ENCODE measurements around the gene SLC16A10. TPM values are rescaled to one million over a fixed set of nuclear protein-coding genes. Genes with fewer than 3 reads are reported as not detected.

The SLC16A10 gene
- total and polyA plus RNA-seq, 2 of the 4 experiments (the other 2 are of a cell fraction), result not detected

DNA sequence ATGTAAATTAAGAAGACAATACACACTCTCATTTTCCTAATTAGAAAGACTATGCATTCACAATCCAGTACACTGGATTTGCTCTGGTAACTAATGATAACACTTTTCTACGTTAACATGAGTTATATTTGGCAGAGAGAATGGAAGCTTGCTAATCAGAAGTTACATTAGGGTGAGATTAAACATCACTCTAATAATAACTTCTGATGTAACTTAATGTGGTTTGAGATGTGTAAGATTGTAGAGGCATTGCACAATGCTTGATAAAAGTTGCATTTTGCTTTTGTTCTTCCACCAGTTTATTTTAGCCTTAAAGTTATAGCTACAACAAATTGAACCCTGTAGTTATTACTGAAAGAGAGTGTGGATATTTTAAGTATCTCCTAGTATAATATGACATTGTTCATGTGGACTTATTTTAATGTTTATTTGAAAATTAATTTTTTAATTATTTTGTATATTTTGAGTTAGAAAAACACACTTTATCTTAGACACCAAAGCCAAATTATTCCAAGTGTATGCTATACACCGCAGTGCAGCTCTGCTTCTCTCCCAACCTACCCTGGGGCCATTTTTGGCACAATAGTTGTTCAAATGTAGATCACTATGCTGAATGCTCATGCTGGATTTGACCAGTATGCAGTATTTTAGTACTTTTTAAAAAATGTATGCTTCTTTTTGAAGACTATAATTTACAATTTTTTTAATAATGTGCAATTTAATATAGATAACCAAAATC is 143.2 kb downstream of the SLC16A10 start:
- Histone ChIP-seq H4K8ac (ENCODE audit: low read depth in 2 of 2, low read length in 2 of 2) (peak overlapping the region in 1 of 2 experiments; percentile 51; a peak in 2 of 4 replicates), H3K9me1 (ENCODE audit: insufficient read depth, low read length) (peaks cover 7% of the 10 kb centered on the region; the same call in 1 of the 2 replicates), H3K4me1 (ENCODE audit: control insufficient read depth, insufficient read depth, low read length) (peaks cover 10% of the 10 kb centered on the region), H4K20me1 (ENCODE audit: insufficient read depth, low read length) (no peaks in the 10 kb centered on the region; the same call in 1 of the 2 replicates), H2BK15ac (ENCODE audit: low read depth, low read length) (no peak overlapping the region; the same call in 2 of the 3 replicates), H3K27me3 (ENCODE audit: control insufficient read depth, insufficient read depth, low read length) (no peaks in the 10 kb centered on the region), H3K4me2 (ENCODE audit: low read depth, low read length) (no peak overlapping the region), H4K5ac (ENCODE audit: low read depth, low read length) (peak overlapping the region; percentile 76; the same call in 1 of the 2 replicates), H3K36me3 (ENCODE audit: control insufficient read depth, insufficient read depth, low read length) (no peaks in the 10 kb centered on the region), H2AFZ (replicated peaks; ENCODE audit: low read length, poor library complexity) (no peak overlapping the region), H3K4me3 (ENCODE audit: insufficient read depth, low read depth, low read length) (no peak overlapping the region), H2AK5ac (ENCODE audit: low read depth, low read length) (no peak overlapping the region), H3K23ac (ENCODE audit: low read depth, low read length) (no peak overlapping the region), H3K14ac (replicated peaks; ENCODE audit: low read depth, low read length) (no peak overlapping the region), H3K9me3 (ENCODE audit: control insufficient read depth, insufficient read depth, low read length) (no peaks in the 10 kb centered on the region), H2BK20ac (ENCODE audit: low read depth, low read length) (peak overlapping the region; percentile 58), H4K91ac (ENCODE audit: insufficient read depth, low read depth, low read length) (0 out of 2 replicates have a peak overlapping the region, but pooled peaks have one; percentile 69), H2BK120ac (ENCODE audit: low read depth, low read length) (peak overlapping the region; percentile 66; the same call in 1 of the 2 replicates), H3K56ac (ENCODE audit: extremely low read depth, insufficient read depth, low read length) (no peak overlapping the region), H3K9ac (ENCODE audit: low read depth, low read length) (no peak overlapping the region), H3K4ac (ENCODE audit: low read depth, low read length) (peak overlapping the region; percentile 66), H2AK9ac (replicated peaks; ENCODE audit: low read depth, low read length, poor library complexity) (no peak overlapping the region), H3K79me1 (ENCODE audit: low read depth in 1 of 2, low read length in 2 of 2) (no peaks in the 10 kb centered on the region), H3K18ac (ENCODE audit: low read depth, low read length) (peak overlapping the region; percentile 80), H2BK5ac (ENCODE audit: low read depth, low read length, poor library complexity, severe bottlenecking) (peak overlapping the region; percentile 73), H3K27ac (ENCODE audit: insufficient read depth, low read length) (no peak overlapping the region)
- intact Hi-C loops (cut with micrococcal nuclease), result no loop called here
- WGBS, 2 experiments (ENCODE audit: extremely low coverage in 2 of 2, insufficient read length in 1 of 2), result no CpG with 5 or more reads among the region's 2 CpGs
- dilution Hi-C loops (cut with HindIII; ENCODE audit: low sequenced_read_pairs, unreplicated experiment), result no loop called here
- in situ Hi-C loops (cut with MboI; ENCODE audit: low sequenced_read_pairs), result no loop called here
- ChIA-PET POLR2A (ENCODE audit: unreplicated experiment) (interaction anchor here (0.5 kb wide), 2 partner anchors 44 to 152 kb away, joined by 3 to 8 read pairs; no protein-coding TSS in a partner anchor), CTCF (interaction anchor here (1.2 to 2.5 kb wide), 2 partner anchors 29 to 173 kb away, joined by 3 to 6 read pairs; a partner anchor contains a TSS)
- peak; percentile 7; the same call in 1 of the 2 replicates for ATAC-seq (ENCODE audit: low read depth)
- DNase-seq, result peak; percentile 88
- BruUV-seq (replicated peaks), result no TSS peak
- TF ChIP-seq, protein P1, sequence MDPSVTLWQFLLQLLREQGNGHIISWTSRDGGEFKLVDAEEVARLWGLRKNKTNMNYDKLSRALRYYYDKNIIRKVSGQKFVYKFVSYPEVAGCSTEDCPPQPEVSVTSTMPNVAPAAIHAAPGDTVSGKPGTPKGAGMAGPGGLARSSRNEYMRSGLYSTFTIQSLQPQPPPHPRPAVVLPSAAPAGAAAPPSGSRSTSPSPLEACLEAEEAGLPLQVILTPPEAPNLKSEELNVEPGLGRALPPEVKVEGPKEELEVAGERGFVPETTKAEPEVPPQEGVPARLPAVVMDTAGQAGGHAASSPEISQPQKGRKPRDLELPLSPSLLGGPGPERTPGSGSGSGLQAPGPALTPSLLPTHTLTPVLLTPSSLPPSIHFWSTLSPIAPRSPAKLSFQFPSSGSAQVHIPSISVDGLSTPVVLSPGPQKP (IDR thresholded peaks at IDR 0.05; ENCODE audit: borderline replicate concordance, low read depth, low read length), result no peak
- peak; percentile 100 for TF ChIP-seq CEBPB (IDR thresholded peaks at IDR 0.05; ENCODE audit: low read depth, low read length)
- TF ChIP-seq RAD21 (IDR thresholded peaks at IDR 0.05; ENCODE audit: low read length), result no peak
- no peak for TF ChIP-seq MAZ (IDR thresholded peaks at IDR 0.05; ENCODE audit: borderline replicate concordance, low read depth, low read length)
- no peak for TF ChIP-seq MAFK (IDR thresholded peaks at IDR 0.05; ENCODE audit: low read depth, low read length)
- TF ChIP-seq NFE2L2 (IDR thresholded peaks at IDR 0.05; ENCODE audit: low read depth, low read length), result no peak
- TF ChIP-seq USF2 (IDR thresholded peaks at IDR 0.05; ENCODE audit: low read depth, low read length), result no peak
- TF ChIP-seq, protein P2, sequence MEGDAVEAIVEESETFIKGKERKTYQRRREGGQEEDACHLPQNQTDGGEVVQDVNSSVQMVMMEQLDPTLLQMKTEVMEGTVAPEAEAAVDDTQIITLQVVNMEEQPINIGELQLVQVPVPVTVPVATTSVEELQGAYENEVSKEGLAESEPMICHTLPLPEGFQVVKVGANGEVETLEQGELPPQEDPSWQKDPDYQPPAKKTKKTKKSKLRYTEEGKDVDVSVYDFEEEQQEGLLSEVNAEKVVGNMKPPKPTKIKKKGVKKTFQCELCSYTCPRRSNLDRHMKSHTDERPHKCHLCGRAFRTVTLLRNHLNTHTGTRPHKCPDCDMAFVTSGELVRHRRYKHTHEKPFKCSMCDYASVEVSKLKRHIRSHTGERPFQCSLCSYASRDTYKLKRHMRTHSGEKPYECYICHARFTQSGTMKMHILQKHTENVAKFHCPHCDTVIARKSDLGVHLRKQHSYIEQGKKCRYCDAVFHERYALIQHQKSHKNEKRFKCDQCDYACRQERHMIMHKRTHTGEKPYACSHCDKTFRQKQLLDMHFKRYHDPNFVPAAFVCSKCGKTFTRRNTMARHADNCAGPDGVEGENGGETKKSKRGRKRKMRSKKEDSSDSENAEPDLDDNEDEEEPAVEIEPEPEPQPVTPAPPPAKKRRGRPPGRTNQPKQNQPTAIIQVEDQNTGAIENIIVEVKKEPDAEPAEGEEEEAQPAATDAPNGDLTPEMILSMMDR (conservative IDR thresholded peaks at IDR 0.05; ENCODE audit: low read depth, low read length), result no peak
- no peak for TF ChIP-seq RCOR1 (IDR thresholded peaks at IDR 0.05; ENCODE audit: insufficient replicate concordance, low read length)
- no peak for TF ChIP-seq SMC3 (IDR thresholded peaks at IDR 0.05; ENCODE audit: low read depth, low read length)
- TF ChIP-seq CHD1 (IDR thresholded peaks at IDR 0.05; ENCODE audit: low read depth, low read length), result no peak
- no peak for TF ChIP-seq RFX5 (IDR thresholded peaks at IDR 0.05; ENCODE audit: low read depth, low read length)
- TF ChIP-seq BHLHE40 (IDR thresholded peaks at IDR 0.05; ENCODE audit: low read depth, low read length), result no peak
- TF ChIP-seq MXI1 (IDR thresholded peaks at IDR 0.05; ENCODE audit: borderline replicate concordance, low read depth, low read length), result no peak
